ENCODE measurements around the gene ZNF140.

GRCh38 chr12:133107121-133107520 is 26.4 kb downstream of the ZNF140 start:
- TF ChIP-seq CTCF (IDR thresholded peaks at IDR 0.05), result no peak
- TF ChIP-seq POLR2A (IDR thresholded peaks at IDR 0.05), result no peak
- TF ChIP-seq EP300 (IDR thresholded peaks at IDR 0.05), result no peak

Data from ovary (tissue), 3 donors.